Endodermal cell (in vitro differentiated cells): ENCODE measurements around the gene KTN1. TPM values are rescaled to one million over a fixed set of nuclear protein-coding genes. Genes with fewer than 3 reads are reported as not detected.

Experiments used
- DNase-seq: peaks from one replicate; pipeline ENCODE4 v3.0.0-alpha.2; 2017
- H3K27ac ChIP-seq: 2 replicates; pipeline ENCODE4 v1.5.1; 2013; ENCODE audit warnings: mild to moderate bottlenecking, low read depth, low read length, moderate library complexity
- H3K27me3 ChIP-seq: 2 replicates; pipeline ENCODE4 v1.6.1; 2013; ENCODE audit warnings: mild to moderate bottlenecking, low read length, moderate library complexity; ENCODE audit not compliant: insufficient read depth, control insufficient read depth, poor library complexity, severe bottlenecking
- H3K36me3 ChIP-seq: 2 replicates; pipeline ENCODE4 v1.7.0; 2013; ENCODE audit warnings: mild to moderate bottlenecking, low read length, moderate library complexity; ENCODE audit not compliant: control insufficient read depth, insufficient read depth
- H3K4me1 ChIP-seq: one replicate; pipeline ENCODE4 v1.7.0; 2013; ENCODE audit warnings: low read length; ENCODE audit not compliant: control insufficient read depth, insufficient read depth
- H3K4me3 ChIP-seq: 2 replicates; pipeline ENCODE4 v1.5.1; 2013; ENCODE audit warnings: mild to moderate bottlenecking, low read length, moderate library complexity
- H3K9ac ChIP-seq: 2 replicates; pipeline ENCODE4 v1.6.1; 2013; ENCODE audit warnings: mild to moderate bottlenecking, low read length, moderate library complexity; ENCODE audit not compliant: poor library complexity, severe bottlenecking; ENCODE audit errors: extremely low read depth
- H3K9me3 ChIP-seq: 2 replicates; pipeline ENCODE4 v1.6.1; 2013; ENCODE audit warnings: mild to moderate bottlenecking, low read length, moderate library complexity; ENCODE audit not compliant: control insufficient read depth
- H3K27ac Mint-ChIP-seq: 2 replicates; pipeline ENCODE4 v1.8.0; 2020; ENCODE audit warnings: mixed read lengths
- H3K27me3 Mint-ChIP-seq: 2 replicates; pipeline ENCODE4 v1.8.0; 2021; ENCODE audit warnings: mild to moderate bottlenecking, mixed read lengths; ENCODE audit not compliant: insufficient read depth
- H3K36me3 Mint-ChIP-seq: 2 replicates; pipeline ENCODE4 v1.8.0; 2020; ENCODE audit warnings: low read depth, mixed read lengths
- H3K4me1 Mint-ChIP-seq: 2 replicates; pipeline ENCODE4 v1.8.0; 2020; ENCODE audit warnings: mixed read lengths
- H3K4me3 Mint-ChIP-seq: 2 replicates; pipeline ENCODE4 v1.8.0; 2020; ENCODE audit warnings: mild to moderate bottlenecking, moderate library complexity, mixed read lengths
- H3K9me3 Mint-ChIP-seq: 2 replicates; pipeline ENCODE4 v1.8.0; 2020; ENCODE audit warnings: mild to moderate bottlenecking, mixed read lengths
- WGBS, 2 experiments: methylation state at CpG; one replicate each; pipeline versions ENCODE4 v1.1.5 to v1.1.7; 2013; ENCODE audit warnings: missing lambda C conversion rate in 2 of 2, mixed read lengths in 1 of 2; ENCODE audit not compliant: insufficient coverage in 1 of 2, insufficient read length in 1 of 2; 5-methylcytosine and 5-hydroxymethylcytosine counted together
- total RNA-seq, 2 donors: library from RNA; stranded (reverse); fragmentation: NEBNext Ultra II Directional in 1 of 2; extraction: Animal tissue kit (Norgen Biotek cat#: 25700) in 1 of 2; gene quantifications; 2 replicates in 1 of 2; 3 replicates in 1 of 2; pipeline ENCODE4 v1.2.1, GENCODE V29; 2021
- TF ChIP-seq, protein P1 (sequence below): fragments of 200-600 bp; sonication (generic); conservative IDR thresholded peaks from 2 replicates; pipeline ENCODE4 v1.5.0; 2021; ENCODE audit warnings: antibody characterized with exemption, mild to moderate bottlenecking

KTN1 gene
- total RNA-seq, 2 donors from 2014 or later: 215 to 239 TPM

DNA sequence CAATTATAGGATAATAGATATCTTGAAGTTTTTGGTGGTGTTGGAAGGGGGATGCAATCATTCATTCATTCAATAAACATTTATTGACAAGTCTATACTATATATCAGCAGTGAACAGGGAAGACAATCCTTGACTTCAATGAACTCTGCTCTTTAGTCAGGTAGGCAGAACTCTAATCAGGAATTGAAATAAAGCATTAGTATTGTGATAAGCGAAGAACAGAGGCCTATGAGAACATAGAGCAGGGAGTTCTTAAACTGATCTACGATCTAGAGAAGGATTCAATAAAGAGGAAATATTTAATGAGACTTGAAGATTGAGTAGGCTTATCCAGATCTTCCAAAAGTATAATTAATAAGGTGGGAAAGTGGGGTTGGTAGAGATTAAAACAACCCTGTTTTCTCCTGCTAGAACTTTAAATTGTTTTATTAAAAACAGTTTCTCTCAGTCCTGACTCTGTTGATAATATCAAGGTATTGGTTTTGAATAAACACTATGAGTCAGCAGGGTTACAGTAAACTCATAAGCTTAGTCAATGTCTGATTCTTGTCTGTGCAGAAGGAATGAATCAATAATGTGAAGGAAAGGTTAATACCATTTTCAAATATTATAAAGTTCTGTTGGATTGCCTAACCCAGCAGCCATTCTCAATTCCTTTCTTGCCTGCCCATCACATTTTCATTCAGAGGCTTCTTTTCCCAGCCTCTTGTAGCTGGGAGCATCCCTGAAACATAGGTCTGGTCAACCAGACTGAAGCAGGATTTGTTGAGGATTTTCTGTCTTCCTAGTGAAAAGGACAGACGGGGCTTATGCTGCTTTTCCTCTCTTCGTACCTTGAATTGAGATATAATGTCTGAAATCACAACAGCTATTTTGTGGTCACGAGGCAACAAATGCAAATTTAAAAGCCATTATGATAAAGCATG is 38.9 kb upstream of the KTN1 start:
- H3K27me3 Mint-ChIP-seq: no peaks in the 10 kb centered on the region
- H3K36me3 ChIP-seq: no peaks in the 10 kb centered on the region
- no peak overlapping the region for H3K27ac Mint-ChIP-seq
- no peak for DNase-seq
- H3K36me3 Mint-ChIP-seq: peaks cover 1% of the 10 kb centered on the region
- H3K4me1 Mint-ChIP-seq: peaks cover 6% of the 10 kb centered on the region
- TF ChIP-seq, protein P1, sequence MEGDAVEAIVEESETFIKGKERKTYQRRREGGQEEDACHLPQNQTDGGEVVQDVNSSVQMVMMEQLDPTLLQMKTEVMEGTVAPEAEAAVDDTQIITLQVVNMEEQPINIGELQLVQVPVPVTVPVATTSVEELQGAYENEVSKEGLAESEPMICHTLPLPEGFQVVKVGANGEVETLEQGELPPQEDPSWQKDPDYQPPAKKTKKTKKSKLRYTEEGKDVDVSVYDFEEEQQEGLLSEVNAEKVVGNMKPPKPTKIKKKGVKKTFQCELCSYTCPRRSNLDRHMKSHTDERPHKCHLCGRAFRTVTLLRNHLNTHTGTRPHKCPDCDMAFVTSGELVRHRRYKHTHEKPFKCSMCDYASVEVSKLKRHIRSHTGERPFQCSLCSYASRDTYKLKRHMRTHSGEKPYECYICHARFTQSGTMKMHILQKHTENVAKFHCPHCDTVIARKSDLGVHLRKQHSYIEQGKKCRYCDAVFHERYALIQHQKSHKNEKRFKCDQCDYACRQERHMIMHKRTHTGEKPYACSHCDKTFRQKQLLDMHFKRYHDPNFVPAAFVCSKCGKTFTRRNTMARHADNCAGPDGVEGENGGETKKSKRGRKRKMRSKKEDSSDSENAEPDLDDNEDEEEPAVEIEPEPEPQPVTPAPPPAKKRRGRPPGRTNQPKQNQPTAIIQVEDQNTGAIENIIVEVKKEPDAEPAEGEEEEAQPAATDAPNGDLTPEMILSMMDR: no peak
- 92 to 93% methylated on average over 5 of the region's 5 CpGs for WGBS, 2 experiments
- H3K4me3 Mint-ChIP-seq: no peak overlapping the region
- H3K27me3 ChIP-seq: no peaks in the 10 kb centered on the region
- H3K4me1 ChIP-seq: no peaks in the 10 kb centered on the region
- H3K9me3 ChIP-seq: peaks cover 14% of the 10 kb centered on the region
- no peak overlapping the region for H3K27ac ChIP-seq
- no peak overlapping the region for H3K4me3 ChIP-seq
- peaks cover 5% of the 10 kb centered on the region for H3K9me3 Mint-ChIP-seq
- no peak overlapping the region for H3K9ac ChIP-seq

DNA sequence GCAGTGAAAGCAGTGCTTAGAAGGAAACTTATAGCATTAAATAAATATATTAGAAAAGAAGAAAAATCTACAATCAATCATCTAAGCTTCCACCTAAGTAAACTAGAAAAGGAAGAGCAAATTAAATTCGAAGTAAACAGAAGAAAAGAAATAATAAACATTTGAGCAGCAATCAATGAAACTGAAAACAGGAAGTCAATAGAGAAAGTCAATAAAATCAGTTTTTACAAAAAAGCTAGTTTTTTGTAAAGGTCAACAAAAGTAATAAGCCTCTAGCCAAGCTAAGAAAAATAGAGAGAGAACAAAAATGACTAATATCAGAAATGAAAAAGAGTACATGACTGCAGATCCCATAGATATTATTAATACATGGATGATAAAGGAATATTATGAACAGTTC is 34.2 kb upstream of the KTN1 start:
- H3K27ac ChIP-seq: no peak overlapping the region
- Mint-ChIP-seq H3K27ac (no peak overlapping the region), H3K4me1 (peaks cover 6% of the 10 kb centered on the region), H3K27me3 (no peaks in the 10 kb centered on the region), H3K9me3 (no peaks in the 10 kb centered on the region), H3K4me3 (no peak overlapping the region), H3K36me3 (no peaks in the 10 kb centered on the region)
- H3K4me1 ChIP-seq: no peaks in the 10 kb centered on the region
- TF ChIP-seq, protein P1: no peak
- no peaks in the 10 kb centered on the region for H3K9me3 ChIP-seq
- DNase-seq: no peak
- 91% methylated on average over 1 of the region's 1 CpG; no CpG with 5 or more reads in 1 of the 2 experiments for WGBS, 2 experiments
- H3K36me3 ChIP-seq: no peaks in the 10 kb centered on the region
- H3K4me3 ChIP-seq: no peak overlapping the region
- no peaks in the 10 kb centered on the region for H3K27me3 ChIP-seq
- no peak overlapping the region for H3K9ac ChIP-seq

DNA sequence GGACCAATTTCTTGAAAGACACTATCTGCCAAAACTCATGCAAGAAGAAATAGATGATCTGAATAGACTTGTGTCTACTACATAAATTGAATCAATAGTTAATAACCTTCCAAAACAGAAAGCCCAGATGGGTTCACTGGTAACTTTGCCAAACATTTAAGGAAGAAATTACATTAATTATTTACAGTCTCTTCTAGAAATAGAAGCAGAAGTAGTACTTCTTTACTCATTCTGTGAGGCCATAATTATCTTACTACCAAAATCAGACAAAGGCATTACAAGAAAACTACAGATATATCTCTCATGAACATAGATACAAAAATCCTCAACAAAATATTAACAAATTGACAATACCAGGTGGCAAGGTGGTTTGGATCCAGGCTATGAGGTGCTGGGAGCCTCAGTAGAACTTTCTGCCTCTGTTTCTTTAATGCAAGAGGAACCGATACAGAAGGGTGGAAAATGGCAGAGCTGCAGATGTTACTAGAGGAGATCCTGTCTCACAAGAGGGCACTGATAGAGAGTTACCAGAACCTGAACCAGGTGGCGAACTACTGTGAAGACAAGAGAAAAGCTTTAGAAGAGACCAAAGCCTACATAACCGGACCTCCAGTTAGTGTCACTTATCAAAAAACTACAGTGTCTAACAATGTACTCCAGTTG is 33.7 kb upstream of the KTN1 start:
- no peak overlapping the region for H3K4me3 ChIP-seq
- 88 to 100% methylated on average over 3 of the region's 3 CpGs for WGBS, 2 experiments
- H3K27me3 Mint-ChIP-seq: no peaks in the 10 kb centered on the region
- no peaks in the 10 kb centered on the region for H3K36me3 Mint-ChIP-seq
- no peaks in the 10 kb centered on the region for H3K4me1 ChIP-seq
- TF ChIP-seq, protein P1: no peak
- no peaks in the 10 kb centered on the region for H3K9me3 Mint-ChIP-seq
- no peak overlapping the region for H3K4me3 Mint-ChIP-seq
- H3K27me3 ChIP-seq: no peaks in the 10 kb centered on the region
- H3K4me1 Mint-ChIP-seq: peaks cover 6% of the 10 kb centered on the region
- H3K9ac ChIP-seq: no peak overlapping the region
- H3K27ac Mint-ChIP-seq: no peak overlapping the region
- no peak for DNase-seq
- no peak overlapping the region for H3K27ac ChIP-seq
- no peaks in the 10 kb centered on the region for H3K9me3 ChIP-seq
- no peaks in the 10 kb centered on the region for H3K36me3 ChIP-seq
